ENCODE measurements around the gene BDH2. TPM values are rescaled to one million over a fixed set of nuclear protein-coding genes. Genes with fewer than 3 reads are reported as not detected.
A peak's percentile ranks its signal among the peaks of the same experiment; 100 is the strongest.

The BDH2 gene
- total RNA-seq, 6 experiments from 2014 or later = 33.9 to 39.4 (median 36.9) TPM

DNA sequence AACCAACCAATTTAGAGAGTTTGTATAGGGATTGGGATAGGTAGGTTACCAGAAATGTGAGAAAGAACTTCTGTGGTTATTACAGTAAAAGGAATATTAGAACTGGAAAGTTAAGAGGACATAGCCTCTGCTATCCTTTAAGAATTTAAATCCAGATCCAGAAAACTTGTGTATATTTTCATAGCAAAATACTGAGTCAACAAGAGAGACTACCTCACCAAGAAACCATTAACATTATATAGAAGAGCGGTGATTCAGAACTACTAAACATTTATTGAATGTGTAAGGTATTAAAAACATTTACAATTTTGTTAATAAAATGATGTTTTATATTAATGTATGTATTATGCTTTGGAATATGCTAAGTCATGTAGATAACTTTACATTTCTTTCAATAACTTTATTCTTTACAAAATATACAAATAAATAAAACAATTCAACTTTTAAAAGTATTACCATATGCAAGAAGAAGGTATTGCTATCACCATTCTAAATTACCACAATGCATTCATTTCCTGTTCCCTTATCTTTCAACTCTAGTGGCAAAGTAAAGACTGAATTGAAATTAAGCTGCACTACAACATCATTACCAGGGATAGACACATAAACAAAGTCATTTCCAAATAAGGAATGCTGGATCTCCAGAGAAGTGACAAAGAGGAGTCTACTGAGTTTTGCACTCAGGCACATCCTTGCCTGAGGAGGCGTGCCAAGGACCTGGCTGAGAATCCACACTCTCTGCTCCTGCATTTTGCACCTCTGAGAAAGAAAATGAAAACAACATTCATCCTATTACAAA lies 6.1 kb upstream of the BDH2 start:
- peak; percentile 5 for DNase-seq
- TF ChIP-seq, protein P1, sequence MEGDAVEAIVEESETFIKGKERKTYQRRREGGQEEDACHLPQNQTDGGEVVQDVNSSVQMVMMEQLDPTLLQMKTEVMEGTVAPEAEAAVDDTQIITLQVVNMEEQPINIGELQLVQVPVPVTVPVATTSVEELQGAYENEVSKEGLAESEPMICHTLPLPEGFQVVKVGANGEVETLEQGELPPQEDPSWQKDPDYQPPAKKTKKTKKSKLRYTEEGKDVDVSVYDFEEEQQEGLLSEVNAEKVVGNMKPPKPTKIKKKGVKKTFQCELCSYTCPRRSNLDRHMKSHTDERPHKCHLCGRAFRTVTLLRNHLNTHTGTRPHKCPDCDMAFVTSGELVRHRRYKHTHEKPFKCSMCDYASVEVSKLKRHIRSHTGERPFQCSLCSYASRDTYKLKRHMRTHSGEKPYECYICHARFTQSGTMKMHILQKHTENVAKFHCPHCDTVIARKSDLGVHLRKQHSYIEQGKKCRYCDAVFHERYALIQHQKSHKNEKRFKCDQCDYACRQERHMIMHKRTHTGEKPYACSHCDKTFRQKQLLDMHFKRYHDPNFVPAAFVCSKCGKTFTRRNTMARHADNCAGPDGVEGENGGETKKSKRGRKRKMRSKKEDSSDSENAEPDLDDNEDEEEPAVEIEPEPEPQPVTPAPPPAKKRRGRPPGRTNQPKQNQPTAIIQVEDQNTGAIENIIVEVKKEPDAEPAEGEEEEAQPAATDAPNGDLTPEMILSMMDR (IDR thresholded peaks at IDR 0.05) = no peak

DNA sequence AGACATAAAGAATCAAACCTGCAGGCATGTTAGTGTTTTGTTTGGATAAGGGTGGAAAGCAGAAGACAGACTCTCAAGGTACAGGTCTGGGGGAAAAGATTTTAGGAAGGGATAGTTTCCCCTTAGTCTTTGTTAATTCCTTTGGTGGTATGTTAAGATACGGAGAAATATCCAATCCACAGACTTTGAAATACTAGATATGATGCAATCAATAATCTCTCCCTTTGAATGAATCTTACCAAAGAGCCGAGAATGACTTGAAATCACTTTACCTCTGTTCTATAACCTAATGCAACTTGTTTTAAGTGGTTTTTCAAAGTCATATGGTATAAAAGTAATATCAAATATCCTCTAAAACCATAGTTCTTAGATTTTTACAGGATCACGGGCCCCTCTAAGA lies 5.3 kb upstream of the BDH2 start:
- no peak overlapping the region for H3K27ac Mint-ChIP-seq
- H3K36me3 Mint-ChIP-seq (ENCODE audit: low read depth) = peaks cover 12% of the 10 kb centered on the region; the same call in 1 of the 2 replicates
- DNase-seq = no peak
- TF ChIP-seq, protein P1 (IDR thresholded peaks at IDR 0.05) = no peak
- H3K9me3 Mint-ChIP-seq = no peaks in the 10 kb centered on the region
- peaks cover 38% of the 10 kb centered on the region for H3K4me1 Mint-ChIP-seq (ENCODE audit: low read depth)
- H3K4me3 Mint-ChIP-seq = no peak overlapping the region
- no peaks in the 10 kb centered on the region for H3K27me3 Mint-ChIP-seq (ENCODE audit: insufficient read depth)

More for the DNA sequence above, 6.1 kb upstream of the BDH2 start:
- no peaks in the 10 kb centered on the region for H3K9me3 Mint-ChIP-seq
- H3K4me3 Mint-ChIP-seq = peak overlapping the region; percentile 43; the same call in 1 of the 2 replicates
- H3K4me1 Mint-ChIP-seq (ENCODE audit: low read depth) = peaks cover 29% of the 10 kb centered on the region
- H3K36me3 Mint-ChIP-seq (ENCODE audit: low read depth) = peaks cover 12% of the 10 kb centered on the region; the same call in 1 of the 2 replicates
- H3K27ac Mint-ChIP-seq = peak overlapping the region; percentile 75
- no peaks in the 10 kb centered on the region for H3K27me3 Mint-ChIP-seq (ENCODE audit: insufficient read depth)

DNA sequence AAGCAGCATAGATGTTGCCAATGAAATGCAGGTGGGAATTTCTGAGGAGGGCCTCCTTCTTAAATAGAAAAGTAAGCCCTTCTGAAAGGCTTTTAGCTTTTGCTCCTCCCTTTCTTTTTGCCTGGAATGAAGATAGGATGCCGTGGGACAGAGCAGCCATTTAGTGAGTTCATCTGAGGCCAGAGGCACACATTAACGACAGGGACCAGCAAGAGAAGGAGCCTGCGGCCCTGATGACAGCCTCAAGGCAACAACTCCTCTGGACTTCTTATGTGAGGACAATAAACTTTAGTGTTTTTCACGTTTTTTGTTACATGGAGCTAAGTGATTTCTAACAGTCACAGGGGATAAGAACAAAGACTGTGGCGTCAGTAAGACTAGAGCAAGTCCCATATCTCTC lies 1.1 kb upstream of the BDH2 start:
- Mint-ChIP-seq H3K4me3 (no peak overlapping the region), H3K27ac (no peak overlapping the region)

DNA sequence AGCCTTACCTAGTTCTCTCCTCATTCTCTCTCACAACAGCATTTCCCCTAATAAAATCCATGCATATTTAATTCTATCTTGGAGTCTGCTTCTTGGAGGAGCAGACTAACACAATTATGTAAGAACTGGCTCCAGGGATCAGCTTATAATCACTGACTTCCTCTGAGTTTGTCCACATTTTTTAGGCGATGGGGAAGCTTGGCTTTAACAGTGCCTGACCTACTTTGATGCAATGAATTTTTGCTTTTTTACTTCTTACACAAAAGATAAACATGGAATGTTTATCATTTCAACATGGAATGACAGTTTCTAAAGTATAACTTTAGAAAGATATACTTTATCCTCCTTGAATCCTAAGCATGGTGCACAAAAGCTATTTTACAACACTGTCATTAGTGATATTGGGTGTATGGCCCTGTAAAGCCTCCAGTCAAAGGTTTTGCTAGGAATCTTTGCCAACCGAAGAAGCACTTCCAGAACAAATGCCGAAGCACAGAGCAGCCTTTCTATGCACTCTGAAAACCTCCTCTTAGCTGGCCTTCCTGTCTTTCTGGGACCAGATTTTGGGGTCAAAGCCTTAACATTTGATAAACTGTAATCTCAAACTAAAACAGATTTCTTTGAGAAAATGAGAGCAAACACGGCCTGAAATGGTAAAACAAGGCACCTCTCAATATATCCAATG lies 736 bp downstream of the BDH2 start:
- TF ChIP-seq, protein P1 (IDR thresholded peaks at IDR 0.05) = no peak
- Mint-ChIP-seq H3K9me3 (no peaks in the 10 kb centered on the region), H3K27me3 (ENCODE audit: insufficient read depth) (no peaks in the 10 kb centered on the region), H3K4me3 (peak overlapping the region; percentile 92), H3K4me1 (ENCODE audit: low read depth) (peaks cover 38% of the 10 kb centered on the region), H3K27ac (peak overlapping the region; percentile 92), H3K36me3 (ENCODE audit: low read depth) (no peaks in the 10 kb centered on the region)
- no peak for DNase-seq

More for the DNA sequence above, 1.1 kb upstream of the BDH2 start:
- Mint-ChIP-seq H3K9me3 (no peaks in the 10 kb centered on the region), H3K36me3 (ENCODE audit: low read depth) (no peaks in the 10 kb centered on the region), H3K27me3 (ENCODE audit: insufficient read depth) (no peaks in the 10 kb centered on the region), H3K4me1 (ENCODE audit: low read depth) (peaks cover 46% of the 10 kb centered on the region)
- TF ChIP-seq, protein P1 (IDR thresholded peaks at IDR 0.05) = no peak
- no peak for DNase-seq

DNA sequence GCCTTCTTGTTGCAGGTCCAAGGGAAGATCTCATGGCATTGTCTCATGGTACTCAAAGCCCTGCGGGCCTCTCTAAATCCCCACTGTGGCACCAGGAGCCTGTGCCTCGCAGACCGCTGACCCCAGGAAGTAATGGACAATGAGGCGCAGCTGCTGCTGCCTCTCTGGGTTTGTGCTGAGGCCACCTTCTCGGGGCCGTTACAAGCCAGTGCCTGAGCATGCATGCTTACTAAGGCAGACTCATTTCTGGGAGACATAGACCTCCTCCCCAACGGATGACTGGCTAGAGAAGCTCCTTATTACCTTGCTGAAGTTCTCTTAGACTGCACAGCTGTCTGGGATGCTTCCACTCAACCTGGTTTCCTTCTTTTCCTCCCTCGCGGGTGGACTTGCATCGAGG lies 1.3 kb downstream of the BDH2 start:
- Mint-ChIP-seq H3K27me3 (ENCODE audit: insufficient read depth) (no peaks in the 10 kb centered on the region), H3K36me3 (ENCODE audit: low read depth) (no peaks in the 10 kb centered on the region), H3K27ac (peak overlapping the region; percentile 92), H3K4me1 (ENCODE audit: low read depth) (peaks cover 38% of the 10 kb centered on the region), H3K9me3 (no peaks in the 10 kb centered on the region), H3K4me3 (peak overlapping the region; percentile 92)
- TF ChIP-seq, protein P1 (IDR thresholded peaks at IDR 0.05) = no peak
- DNase-seq = no peak

Measured in HFFc6 (cell line).